ENCODE measurements around the gene TTC38. TPM values are rescaled to one million over a fixed set of nuclear protein-coding genes. Genes with fewer than 3 reads are reported as not detected.

The TTC38 gene
- total and polyA plus RNA-seq, 4 donors = 14.8 to 33.9 (median 28.6) TPM

DNA sequence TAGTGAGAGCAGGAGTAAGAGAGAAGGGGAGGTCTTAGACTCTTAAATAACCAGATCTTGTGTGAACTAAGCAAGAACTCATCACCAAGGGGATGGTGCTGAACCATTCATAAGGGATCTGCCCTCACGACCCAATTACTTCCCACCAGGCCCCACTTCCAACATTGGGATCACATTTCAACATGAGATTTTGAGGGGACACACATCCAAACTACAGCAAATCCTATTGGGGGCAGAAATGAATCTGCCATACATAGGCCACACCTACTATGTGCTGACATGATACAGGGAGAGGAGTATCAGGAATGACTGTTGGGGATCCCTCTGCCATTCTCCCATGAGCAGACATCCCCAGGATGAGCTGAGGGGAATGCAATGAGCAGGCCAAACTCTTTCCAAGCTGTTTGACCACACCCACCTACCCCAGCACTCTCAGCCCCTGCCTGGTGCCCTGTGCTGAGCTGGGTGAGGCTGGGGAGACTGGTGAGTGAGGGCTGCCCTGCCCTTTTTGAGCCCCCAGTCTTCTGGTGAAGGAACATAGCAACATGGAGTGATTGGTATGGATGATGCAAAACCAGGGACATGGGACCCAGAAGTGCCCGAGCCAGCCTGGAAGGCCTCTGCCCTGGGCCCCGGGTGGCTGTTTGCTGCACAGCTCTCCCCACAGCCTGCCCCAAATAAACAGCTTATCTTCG, 27.6 kb downstream of the TTC38 start:
- Histone ChIP-seq H3K27ac (ENCODE audit: low read depth in 1 of 2, low read length in 1 of 2) (no peak overlapping the region), H3K4me1 (ENCODE audit: control insufficient read depth in 5 of 5, insufficient read depth in 5 of 5, low read length in 5 of 5) (peaks cover 0 to 23% (median 6%) of the 10 kb centered on the region in 5 donors), H3K4me3 (no peak overlapping the region), H3K36me3 (ENCODE audit: control insufficient read depth in 4 of 4, insufficient read depth in 4 of 4, low read length in 4 of 4) (peaks cover 7 to 19% (median 14%) of the 10 kb centered on the region in 4 donors), H3K9ac (ENCODE audit: insufficient read depth in 1 of 2, low read length in 2 of 2) (peak overlapping the region in 1 of 2 donors; percentile 25), H3K9me3 (ENCODE audit: control insufficient read depth in 4 of 4, insufficient read depth in 3 of 4, low read length in 3 of 4) (peaks cover 0 to 4% (median 0%) of the 10 kb centered on the region in 4 donors), H3K27me3 (ENCODE audit: control insufficient read depth in 3 of 3, insufficient read depth in 3 of 3, low read length in 2 of 3) (no peaks in the 10 kb centered on the region)
- ATAC-seq (ENCODE audit: insufficient read depth, low FRiP score) (no peak), DNase-seq (no peak)
- TF ChIP-seq, protein P1, sequence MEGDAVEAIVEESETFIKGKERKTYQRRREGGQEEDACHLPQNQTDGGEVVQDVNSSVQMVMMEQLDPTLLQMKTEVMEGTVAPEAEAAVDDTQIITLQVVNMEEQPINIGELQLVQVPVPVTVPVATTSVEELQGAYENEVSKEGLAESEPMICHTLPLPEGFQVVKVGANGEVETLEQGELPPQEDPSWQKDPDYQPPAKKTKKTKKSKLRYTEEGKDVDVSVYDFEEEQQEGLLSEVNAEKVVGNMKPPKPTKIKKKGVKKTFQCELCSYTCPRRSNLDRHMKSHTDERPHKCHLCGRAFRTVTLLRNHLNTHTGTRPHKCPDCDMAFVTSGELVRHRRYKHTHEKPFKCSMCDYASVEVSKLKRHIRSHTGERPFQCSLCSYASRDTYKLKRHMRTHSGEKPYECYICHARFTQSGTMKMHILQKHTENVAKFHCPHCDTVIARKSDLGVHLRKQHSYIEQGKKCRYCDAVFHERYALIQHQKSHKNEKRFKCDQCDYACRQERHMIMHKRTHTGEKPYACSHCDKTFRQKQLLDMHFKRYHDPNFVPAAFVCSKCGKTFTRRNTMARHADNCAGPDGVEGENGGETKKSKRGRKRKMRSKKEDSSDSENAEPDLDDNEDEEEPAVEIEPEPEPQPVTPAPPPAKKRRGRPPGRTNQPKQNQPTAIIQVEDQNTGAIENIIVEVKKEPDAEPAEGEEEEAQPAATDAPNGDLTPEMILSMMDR (IDR thresholded peaks at IDR 0.05; ENCODE audit: control extremely low read depth, extremely low read depth) = no peak
- 80 to 84% methylated on average over 4 of the region's 4 CpGs for WGBS, 2 donors

DNA sequence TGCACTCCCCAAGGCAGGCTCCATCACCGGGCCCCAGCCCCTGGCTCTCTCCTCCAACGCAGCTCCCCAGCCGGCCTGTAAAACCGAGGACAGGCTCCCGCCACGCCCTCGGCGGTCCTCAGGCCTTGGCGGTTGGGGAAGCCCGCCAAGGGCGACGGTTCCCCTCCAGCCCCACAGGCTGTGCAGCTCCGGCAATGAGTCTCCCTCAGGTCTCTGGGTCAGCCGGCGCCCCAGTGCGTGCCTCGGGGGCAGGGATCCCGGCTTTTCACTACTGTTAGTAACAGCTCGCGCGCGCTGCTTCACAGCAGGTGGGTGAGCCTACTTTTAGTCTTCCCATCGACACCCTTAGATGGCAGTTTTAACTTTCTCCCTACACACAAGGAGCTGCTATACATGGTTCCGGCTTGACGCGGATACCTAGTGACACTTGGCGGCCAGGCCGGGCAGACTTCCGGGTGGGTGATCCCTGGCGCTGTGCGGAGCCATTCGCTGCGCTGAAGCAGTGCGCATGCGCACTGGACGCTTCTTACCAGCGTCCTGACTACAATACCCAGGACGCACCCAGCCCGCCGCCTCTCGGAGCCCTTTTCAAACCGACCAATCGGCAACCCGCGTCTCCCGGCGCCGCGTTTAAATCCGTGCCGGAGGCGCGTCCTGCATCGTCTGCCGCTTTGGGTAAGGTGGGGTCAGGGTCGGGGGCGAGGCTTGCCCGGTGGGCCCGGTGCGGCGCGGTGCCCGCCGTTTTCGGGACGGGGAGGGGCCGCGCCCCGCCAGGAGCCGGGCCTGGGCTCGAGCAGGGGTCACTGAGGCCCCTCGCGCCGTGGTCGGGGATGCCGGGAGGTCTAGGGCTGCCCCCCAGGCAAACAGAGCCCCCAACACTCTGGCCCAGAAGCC, 28.7 kb downstream of the TTC38 start, which contains the start of gene GTSE1:
TSS of gene GTSE1 (plus strand) at position 614 of the 894 bp plus-strand sequence. CDS start 531 bp downstream, outside the sequence.
- peaks cover 7 to 15% (median 14%) of the 10 kb centered on the region in 4 donors for H3K36me3 ChIP-seq (ENCODE audit: control insufficient read depth in 4 of 4, insufficient read depth in 4 of 4, low read length in 4 of 4)
- peaks cover 0 to 4% (median 0%) of the 10 kb centered on the region in 4 donors for H3K9me3 ChIP-seq (ENCODE audit: control insufficient read depth in 4 of 4, insufficient read depth in 3 of 4, low read length in 3 of 4)
- TF ChIP-seq, protein P1 (IDR thresholded peaks at IDR 0.05; ENCODE audit: control extremely low read depth, extremely low read depth) = no peak
- WGBS, 2 donors = 1% methylated on average over 76 of the region's 76 CpGs
- H3K4me3 ChIP-seq = peak within 1 kb of the TSS; percentile 40
- peak within 1 kb of the TSS; percentile 17 to 46 for H3K9ac ChIP-seq (ENCODE audit: insufficient read depth in 1 of 2, low read length in 2 of 2)
- DNase-seq (peak; percentile 98 to 99 (median 98)), ATAC-seq (ENCODE audit: insufficient read depth, low FRiP score) (peak; percentile 99)
- no peaks in the 10 kb centered on the region for H3K27me3 ChIP-seq (ENCODE audit: control insufficient read depth in 3 of 3, insufficient read depth in 3 of 3, low read length in 2 of 3)
- H3K4me1 ChIP-seq (ENCODE audit: control insufficient read depth in 5 of 5, insufficient read depth in 5 of 5, low read length in 5 of 5) = peaks cover 0 to 23% (median 6%) of the 10 kb centered on the region in 5 donors
- H3K27ac ChIP-seq (ENCODE audit: low read depth in 1 of 2, low read length in 1 of 2) = peak within 1 kb of the TSS; percentile 94 to 95

DNA sequence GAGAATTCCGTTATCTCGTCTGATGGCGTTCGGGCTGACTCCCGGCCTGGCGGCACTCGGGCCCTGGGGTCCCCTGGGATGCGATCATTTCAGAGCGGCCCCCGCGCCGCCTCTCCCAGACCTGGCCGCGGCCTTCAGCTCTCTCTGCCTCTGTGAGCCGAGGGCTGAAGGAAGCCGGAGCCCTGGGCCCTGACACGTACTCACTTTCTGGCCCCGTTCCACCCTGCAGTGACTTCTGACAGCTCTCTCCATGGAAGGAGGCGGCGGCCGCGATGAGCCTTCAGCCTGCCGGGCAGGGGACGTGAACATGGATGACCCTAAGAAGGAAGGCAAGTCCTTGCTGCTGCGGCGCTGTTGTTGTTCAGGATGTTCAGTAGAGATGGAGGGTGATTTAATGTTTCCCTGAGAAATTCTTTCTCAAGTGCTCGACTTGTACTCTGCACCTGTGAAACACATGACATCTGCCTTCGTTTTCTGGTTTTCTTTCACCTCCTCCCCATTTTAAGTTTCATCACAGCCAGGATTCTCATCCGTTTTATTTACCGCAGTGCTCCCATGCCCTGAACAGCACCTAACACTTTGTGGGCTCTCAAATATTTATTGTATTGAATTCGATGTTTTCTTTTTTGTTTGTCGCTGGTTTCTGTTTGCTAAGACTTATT, 29.5 kb downstream of the TTC38 start:
- Histone ChIP-seq H3K9ac (ENCODE audit: insufficient read depth in 1 of 2, low read length in 2 of 2) (peak overlapping the region in 1 of 2 donors; percentile 17), H3K27ac (ENCODE audit: low read depth in 1 of 2, low read length in 1 of 2) (no peak overlapping the region), H3K36me3 (ENCODE audit: control insufficient read depth in 4 of 4, insufficient read depth in 4 of 4, low read length in 4 of 4) (peaks cover 3 to 12% (median 10%) of the 10 kb centered on the region in 4 donors), H3K4me1 (ENCODE audit: control insufficient read depth in 5 of 5, insufficient read depth in 5 of 5, low read length in 5 of 5) (peaks cover 0 to 23% (median 6%) of the 10 kb centered on the region in 5 donors), H3K9me3 (ENCODE audit: control insufficient read depth in 4 of 4, insufficient read depth in 3 of 4, low read length in 3 of 4) (peaks cover 0 to 2% (median 0%) of the 10 kb centered on the region in 4 donors), H3K27me3 (ENCODE audit: control insufficient read depth in 3 of 3, insufficient read depth in 3 of 3, low read length in 2 of 3) (no peaks in the 10 kb centered on the region), H3K4me3 (peak overlapping the region; percentile 40)
- 7 to 8% methylated on average over 28 to 32 of the region's 32 CpGs for WGBS, 2 donors
- TF ChIP-seq, protein P1 (IDR thresholded peaks at IDR 0.05; ENCODE audit: control extremely low read depth, extremely low read depth) = no peak
- DNase-seq (peak; percentile 21 to 44 (median 23)), ATAC-seq (ENCODE audit: insufficient read depth, low FRiP score) (no peak)

Measured in lung (tissue), 12 donors.